Left colon (tissue), 2 donors: ENCODE results near the gene NEDD4. TPM values are rescaled to one million over a fixed set of nuclear protein-coding genes. Genes with fewer than 3 reads are reported as not detected.
"Not testable (repeated sequence)": the region's sequence is repeated elsewhere in the genome, so short reads cannot be mapped to it uniquely, and the experiment has no call there.

Source experiments
- ATAC-seq: fragments of 200-7000 bp; cut with Tn5 transposase; one replicate; pipeline ENCODE4 v1.9.1; 2020; ENCODE audit warnings: mild to moderate bottlenecking, moderate library complexity
- DNase-seq, 2 donors: peaks; one replicate each; pipeline ENCODE4 v3.0.0-alpha.2; 2020
- intact Hi-C, 2 donors: fragments of 100-400 bp; cut with DNase I in 1 of 2; cut with micrococcal nuclease in 1 of 2; formaldehyde crosslinking; loops; one replicate each; pipeline versions ENCODE4 v1.11.2 to v1.14.0; 2022; cut with DNase I, micrococcal nuclease
- total RNA-seq, 2 donors: library from RNA; stranded (reverse); fragmentation: NEBNext Ultra II Directional; extraction: Animal tissue kit (Norgen Biotek cat#: 25700); gene quantifications; one replicate each; pipeline ENCODE4 v1.2.1, GENCODE V29; 2021
- donor health status: DM: no; HTN: no; CAD: no.
- donor health status: DM: yes; HTN: yes; CAD: no.

NEDD4 gene
- total RNA-seq, 2 donors from 2014 or later: 10.4 to 13.4 TPM

DNA sequence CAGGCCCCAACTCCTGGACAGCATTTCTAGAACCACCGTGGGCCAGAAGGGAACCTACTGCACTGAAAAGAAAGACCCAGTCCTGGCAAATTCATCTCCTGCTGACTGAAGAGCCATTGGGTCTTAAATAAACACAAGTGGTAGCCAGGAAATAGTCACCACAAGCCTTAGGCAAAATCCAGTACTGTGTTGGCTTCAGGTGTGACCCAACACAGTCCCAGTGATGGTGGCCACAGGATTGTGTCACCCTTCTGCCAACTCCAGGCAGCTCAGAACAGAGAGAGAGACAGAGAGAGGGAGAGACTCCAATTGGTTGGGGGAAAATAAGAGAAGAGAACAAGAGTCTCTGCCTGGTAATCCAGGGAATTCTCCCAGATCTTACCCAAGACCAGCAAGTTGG, 23.1 kb downstream of the NEDD4 start:
- no peak for DNase-seq
- intact Hi-C loops: no loop called here

DNA sequence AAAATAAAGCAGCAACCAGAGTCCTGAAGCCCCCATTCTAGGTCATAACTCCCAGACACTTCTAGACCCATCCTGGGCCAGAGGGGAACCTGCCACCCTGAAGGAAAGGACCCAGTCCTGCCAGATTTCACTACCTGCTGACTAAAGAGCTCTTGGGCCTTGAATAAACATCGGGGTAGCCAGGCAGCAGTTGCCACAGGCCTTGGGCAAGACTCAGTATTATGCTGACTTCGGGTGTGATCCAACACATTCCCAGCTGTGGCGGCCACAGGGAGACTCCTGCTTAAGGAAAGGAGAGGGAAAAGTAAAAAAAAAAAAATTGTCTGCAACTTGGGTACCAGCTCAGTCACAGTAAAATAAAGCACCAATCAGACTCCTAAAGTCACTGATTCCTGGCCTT, 23.8 kb downstream of the NEDD4 start:
- intact Hi-C loops: no loop called here
- ATAC-seq (no peak), DNase-seq (no peak)

More for the DNA sequence above, 23.1 kb downstream of the NEDD4 start:
- ATAC-seq: no peak

DNA sequence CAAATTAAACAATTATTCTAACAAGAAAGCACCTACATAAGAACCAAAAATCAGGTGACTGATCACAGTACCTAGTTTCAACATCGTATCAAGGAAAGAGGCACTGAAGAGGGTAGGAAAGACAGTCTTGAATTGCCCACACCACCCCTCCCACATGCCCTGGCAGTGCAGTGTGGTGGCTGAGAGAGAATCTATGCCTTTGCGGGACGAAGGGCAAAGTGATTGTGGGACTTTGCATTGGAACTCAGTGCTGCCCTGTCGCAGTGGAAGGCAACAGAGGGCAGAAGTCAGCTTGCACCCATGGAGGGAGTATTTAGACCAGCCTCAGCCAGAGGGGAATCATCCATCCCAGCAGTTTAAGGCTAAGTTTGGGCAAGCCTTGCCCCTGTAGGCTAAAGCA, 24.5 kb downstream of the NEDD4 start:
- DNase-seq: no peak

GRCh38 chr15:55965091-55965490, 28.3 kb downstream of the NEDD4 start:
- DNase-seq (no peak), ATAC-seq (no peak)
- intact Hi-C loops: no loop called here

More for the DNA sequence above, 24.5 kb downstream of the NEDD4 start:
- intact Hi-C loops: no loop called here
- no peak for ATAC-seq

DNA sequence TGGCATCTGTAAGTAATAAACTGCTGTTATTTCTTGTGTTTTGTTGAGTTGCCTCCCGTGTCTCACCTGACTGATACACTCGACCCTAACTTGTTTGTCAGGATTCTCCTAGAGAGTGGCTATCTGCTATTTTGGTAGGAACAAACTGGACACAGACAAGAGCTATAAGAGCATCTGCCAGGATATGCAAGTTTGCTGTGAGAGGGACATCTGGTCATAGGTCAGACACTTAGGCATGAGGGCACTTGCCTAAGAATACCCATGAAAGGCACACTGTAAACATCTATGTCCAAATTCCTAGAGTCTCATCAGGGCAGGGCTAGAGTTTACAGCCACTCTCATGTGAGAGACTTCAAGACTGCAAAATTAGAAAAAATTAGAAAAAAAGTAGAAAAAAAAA, 32.5 kb downstream of the NEDD4 start:
- no peak for ATAC-seq
- DNase-seq: no peak
- intact Hi-C loops: no loop called here

DNA sequence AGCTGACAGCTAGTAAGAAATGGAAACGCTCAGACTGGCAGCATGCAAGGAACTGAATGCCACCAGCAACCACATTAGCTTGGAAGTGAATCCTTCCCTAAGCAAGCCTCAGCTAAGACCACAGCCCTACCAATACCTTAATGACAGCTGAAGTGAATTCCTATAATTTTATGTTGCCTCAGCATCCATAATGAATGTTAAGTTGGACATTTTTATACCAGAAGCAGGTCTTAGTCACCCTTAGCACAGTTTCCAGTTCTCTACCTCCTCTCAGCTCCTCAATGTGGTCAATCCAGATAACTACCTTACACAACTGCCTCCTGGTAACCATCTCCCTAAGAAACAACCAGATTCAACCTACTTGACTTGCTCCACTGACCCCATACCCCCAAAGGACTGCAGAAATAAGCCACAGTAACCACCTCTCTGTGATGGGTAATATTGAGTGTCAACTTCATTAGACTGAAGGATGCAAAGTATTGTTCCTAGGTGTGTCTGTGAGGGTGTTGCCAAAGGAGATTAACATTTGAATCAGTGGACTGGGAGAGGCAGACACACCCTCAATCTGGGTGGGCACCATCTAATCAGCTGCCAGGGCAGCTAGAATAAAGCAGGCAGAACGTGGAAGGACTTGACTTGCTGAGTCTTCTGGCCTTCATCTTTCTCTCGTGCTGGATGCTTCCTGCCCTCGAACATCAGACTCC, 33.5 kb downstream of the NEDD4 start:
- intact Hi-C loops: no loop called here
- ATAC-seq (no peak), DNase-seq (no peak)

DNA sequence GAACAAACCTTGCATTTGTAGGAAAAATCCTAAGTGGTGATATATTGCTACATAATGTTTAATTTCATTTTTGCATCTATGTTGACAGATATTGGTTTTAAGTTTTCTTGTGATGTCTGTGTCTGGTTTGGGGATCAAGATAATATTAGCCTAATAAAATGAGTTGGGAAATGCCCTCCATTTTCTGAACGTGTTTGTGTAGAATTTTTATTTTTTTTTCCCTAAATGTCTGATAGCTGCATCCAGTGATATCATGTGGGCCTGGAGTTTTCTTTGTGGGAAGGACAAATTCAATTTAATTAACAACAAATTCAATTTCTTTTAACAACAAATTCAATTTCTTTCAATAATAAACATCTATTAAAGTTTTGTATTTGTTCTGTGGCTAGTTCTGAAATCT, 35.1 kb downstream of the NEDD4 start:
- ATAC-seq (no peak), DNase-seq (no peak)
- intact Hi-C loops: no loop called here

DNA sequence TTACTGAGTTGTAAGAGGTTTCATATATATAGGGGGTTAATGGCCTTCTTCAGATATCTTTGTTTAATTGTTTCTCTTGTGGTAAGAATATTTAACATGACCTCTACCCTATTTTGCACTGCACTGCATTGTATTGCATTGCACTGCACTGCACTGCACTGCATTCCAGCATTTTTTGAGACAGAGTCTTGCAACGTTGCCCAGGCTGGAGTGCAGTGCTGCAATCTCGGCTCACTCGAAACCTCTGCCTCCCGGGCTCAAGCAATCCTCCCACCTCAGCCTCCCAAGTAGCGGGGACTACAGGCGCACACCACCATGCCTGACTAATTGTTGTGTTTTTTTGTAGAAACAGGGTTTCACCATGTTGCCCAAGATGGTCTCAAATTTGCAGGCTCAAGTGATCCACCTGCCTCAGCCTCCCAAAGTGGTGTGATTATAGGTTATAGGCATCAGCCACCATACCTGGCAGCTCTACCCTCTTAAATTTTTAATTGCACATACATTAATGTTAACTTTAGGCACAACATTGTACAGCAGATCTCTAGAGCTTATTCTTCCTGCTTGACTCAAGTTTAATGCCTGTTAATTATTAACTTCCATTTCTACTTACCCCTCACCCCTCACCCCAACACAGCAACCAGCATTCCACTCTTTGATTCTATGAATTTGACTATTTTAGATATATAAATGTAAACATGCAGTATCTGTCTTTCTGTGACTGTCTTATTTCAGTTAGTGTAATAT, 38.4 kb downstream of the NEDD4 start:
- ATAC-seq (peak; percentile 30), DNase-seq (no peak)
- intact Hi-C loops: no loop called here

GRCh38 chr15:55952501-55953274, 40.7 kb downstream of the NEDD4 start:
- intact Hi-C loops, DNase-seq: not testable (repeated sequence)
- peak; percentile 93 for ATAC-seq

DNA sequence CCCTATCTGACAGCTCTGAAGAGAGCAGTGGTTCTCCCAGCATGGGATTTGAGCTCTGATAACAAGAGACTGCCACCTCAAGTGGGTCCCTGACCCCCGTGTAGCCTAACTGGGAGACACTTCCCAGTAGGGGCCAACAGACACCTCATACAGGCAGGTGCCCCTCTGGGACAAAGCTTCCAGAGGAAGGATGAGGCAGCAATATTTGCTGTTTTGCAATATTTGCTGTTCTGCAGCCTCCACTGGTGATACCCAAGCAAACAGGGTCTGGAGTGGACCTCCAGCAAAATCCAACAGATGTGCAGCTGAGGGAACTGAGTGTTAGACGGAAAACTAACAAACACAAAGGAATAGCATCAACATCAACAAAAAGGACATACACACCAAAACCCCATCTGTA, 48.8 kb downstream of the NEDD4 start:
- ATAC-seq, intact Hi-C loops, DNase-seq: not testable (repeated sequence)

- ATAC-seq: no peak
- intact Hi-C loops: no loop called here
- no peak for DNase-seq
These were observed 51.1 kb downstream of the NEDD4 start for GRCh38 chr15:55942332-55942731.

DNA sequence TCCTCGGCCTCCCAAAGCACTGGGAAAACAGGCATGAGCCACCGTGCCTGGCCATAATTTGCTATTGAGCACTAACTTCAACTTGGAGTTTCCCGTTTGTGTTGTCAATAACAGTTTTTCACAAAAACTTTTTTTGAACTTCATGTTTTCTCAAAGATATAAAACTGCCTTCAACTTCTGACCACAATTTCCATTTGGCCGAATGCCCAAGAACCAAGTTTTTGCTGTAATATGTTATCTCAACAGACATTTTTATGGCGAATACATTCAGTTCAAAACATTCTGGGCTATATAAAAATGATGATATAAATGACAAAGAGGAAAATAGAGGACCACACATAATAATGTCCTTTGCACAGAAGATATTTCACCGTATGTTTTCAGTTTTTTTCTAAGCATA, 56.4 kb downstream of the NEDD4 start:
- intact Hi-C loops: no loop called here
- DNase-seq (no peak), ATAC-seq (no peak)

DNA sequence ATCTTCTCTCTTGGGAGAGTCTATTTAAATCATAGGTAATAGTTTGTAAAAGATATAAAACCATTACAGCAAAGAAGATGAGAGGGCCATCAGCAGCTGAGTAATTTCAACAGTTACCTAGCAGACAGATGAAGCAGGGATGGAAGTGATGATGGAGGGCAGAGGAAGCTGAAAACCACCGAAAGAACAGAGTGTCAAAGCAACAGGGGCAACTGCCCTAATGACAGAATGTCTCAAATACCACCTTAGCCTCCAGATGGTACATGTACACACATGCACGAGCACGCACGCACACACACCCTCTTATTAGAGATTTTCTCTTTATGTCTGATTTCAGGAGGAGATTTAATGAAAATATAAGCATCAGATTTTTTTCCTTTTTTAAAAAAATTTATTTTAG, 64.5 kb downstream of the NEDD4 start:
- ATAC-seq (no peak), DNase-seq (no peak)
- intact Hi-C loops: no loop called here

DNA sequence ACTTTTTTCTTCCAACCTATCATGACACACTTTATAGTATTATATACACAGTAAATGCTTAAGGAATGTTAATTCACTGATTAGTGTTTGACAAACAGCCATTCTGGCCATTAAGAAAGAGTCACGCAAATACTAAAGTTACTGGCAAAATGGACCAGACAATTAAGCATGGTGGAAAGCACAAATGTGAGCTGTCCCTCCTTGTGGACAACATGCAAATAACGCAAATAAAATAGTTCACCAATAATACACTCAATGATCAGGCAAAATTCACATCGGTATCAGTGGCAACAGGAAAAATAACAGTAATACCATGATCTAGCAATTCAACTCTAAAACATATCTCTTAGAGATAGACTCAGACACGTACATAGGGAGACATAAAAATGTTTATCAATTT, 71.7 kb downstream of the NEDD4 start:
- no peak for DNase-seq
- intact Hi-C loops: no loop called here
- ATAC-seq: no peak

DNA sequence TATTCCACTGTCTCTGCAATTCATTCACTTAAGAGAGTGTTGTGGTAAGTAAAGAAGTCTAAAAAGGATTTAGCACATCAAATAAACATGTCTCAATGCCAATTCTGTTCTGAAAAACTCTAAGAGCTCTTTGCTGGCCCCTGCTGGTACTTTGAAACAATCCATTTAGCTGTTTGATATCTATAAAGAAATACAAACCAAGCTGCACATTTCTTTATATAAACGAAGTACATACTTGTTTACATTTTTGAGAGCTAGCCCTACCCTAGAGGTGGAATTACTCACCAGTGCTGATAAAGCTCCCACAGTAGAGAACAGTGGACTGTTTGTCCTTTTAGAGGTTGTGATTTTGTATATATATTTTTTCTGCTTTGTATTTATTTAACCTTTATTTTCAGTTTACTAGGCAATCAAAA, 75.5 kb downstream of the NEDD4 start:
- ATAC-seq (peak; percentile 76), DNase-seq (peak in 1 of 2 donors; percentile 23)
- intact Hi-C loops: no loop called here

GRCh38 chr15:55916666-55917409, 76.6 kb downstream of the NEDD4 start:
- DNase-seq (no peak), ATAC-seq (no peak)
- intact Hi-C loops: no loop called here

DNA sequence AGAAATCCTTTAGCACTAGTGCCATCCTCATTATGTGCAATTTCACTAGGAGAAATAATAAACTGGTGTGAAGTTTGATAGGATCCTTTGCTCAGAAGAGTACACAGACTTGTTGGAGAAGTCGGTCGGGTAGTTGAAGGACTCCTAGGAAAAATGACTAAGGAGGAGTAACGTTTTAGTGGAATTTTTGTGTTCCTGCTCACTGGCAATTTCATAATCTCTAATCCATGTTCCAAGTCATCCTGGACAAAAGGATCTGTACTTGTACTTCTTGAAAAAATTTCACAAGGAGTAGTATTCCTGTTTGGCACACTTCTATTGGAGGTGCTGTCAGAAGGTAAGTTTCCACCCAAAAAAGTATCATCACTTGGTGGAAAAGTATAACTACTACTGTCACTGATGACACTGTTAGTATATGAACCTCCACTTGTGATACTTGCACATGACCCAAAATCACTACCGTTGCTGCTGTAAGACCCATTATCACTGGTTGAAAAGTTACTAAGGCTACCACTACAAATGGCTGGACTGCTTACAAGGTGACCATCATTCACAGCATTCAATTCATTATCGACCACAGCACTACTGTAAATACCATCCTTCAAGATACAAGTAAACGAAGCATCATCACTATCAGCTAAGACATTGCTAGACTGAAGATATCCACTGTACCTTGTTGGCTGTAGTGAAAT, 77.4 kb downstream of the NEDD4 start:
- no peak for ATAC-seq
- no peak for DNase-seq
- intact Hi-C loops: no loop called here

DNA sequence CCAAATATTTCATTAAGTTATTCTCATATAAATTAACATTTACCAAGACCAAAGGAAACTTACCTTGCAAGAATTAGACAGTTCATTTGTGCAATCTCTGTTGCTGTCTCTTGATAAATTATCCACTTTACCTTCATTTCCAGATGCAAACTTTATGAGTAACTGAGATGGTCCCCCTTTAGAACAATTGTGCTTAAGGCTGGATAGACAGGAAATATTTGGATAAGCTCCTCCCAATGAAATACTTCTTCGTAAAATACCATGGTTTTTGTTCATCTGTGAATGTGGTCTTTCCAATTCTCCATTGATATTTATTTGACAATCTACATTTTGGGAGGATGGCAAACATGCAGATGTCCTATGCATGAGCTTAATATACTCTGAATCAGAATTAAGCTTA, 78.2 kb downstream of the NEDD4 start:
- ATAC-seq (no peak), DNase-seq (no peak)
- intact Hi-C loops: no loop called here

- intact Hi-C loops: no loop called here
- no peak for DNase-seq
- no peak for ATAC-seq
These were observed 79.0 kb downstream of the NEDD4 start for GRCh38 chr15:55914446-55914845.
